Natural killer cell (primary cell): ENCODE data around the gene KSR1. TPM values are rescaled to one million over a fixed set of nuclear protein-coding genes. Genes with fewer than 3 reads are reported as not detected.

Experiments used
- ATAC-seq, 3 donors: fragments of 150-1000 bp in 2 of 3; fragments of 200-7000 bp in 1 of 3; cut with Tn5 transposase; 1 replicate in 1 of 3; 2 replicates in 2 of 3; pipeline ENCODE4 v1.10.0; 2021; ENCODE audit warnings: mild to moderate bottlenecking in 2 of 3, moderate library complexity in 2 of 3
- DNase-seq, 2 donors: peaks; one replicate each; pipeline versions ENCODE4 v3.0.0 to v3.0.0-alpha.2; 2013 to 2021; ENCODE audit warnings: mixed read lengths in 1 of 2
- H3K27ac ChIP-seq: one replicate; pipeline ENCODE4 v1.5.1; 2013; ENCODE audit warnings: mild to moderate bottlenecking, low read length
- H3K27me3 ChIP-seq: one replicate; pipeline ENCODE4 v1.6.1; 2013; ENCODE audit warnings: low read length; ENCODE audit not compliant: control insufficient read depth, insufficient read depth
- H3K36me3 ChIP-seq: one replicate; pipeline ENCODE4 v1.6.1; 2013; ENCODE audit warnings: low read length; ENCODE audit not compliant: control insufficient read depth, insufficient read depth
- H3K4me1 ChIP-seq: one replicate; pipeline ENCODE4 v1.6.1; 2013; ENCODE audit warnings: low read length; ENCODE audit not compliant: control insufficient read depth, insufficient read depth
- H3K4me3 ChIP-seq: one replicate; pipeline ENCODE4 v1.5.1; 2013; ENCODE audit warnings: low read length
- H3K9me3 ChIP-seq: one replicate; pipeline ENCODE4 v1.6.1; 2013; ENCODE audit warnings: low read length; ENCODE audit not compliant: control insufficient read depth, insufficient read depth
- H3K27ac Mint-ChIP-seq, 2 donors: one replicate each; pipeline ENCODE4 v1.8.0; 2022; ENCODE audit warnings: mild to moderate bottlenecking in 2 of 2, mixed read lengths in 2 of 2, moderate library complexity in 1 of 2
- H3K27me3 Mint-ChIP-seq, 2 donors: one replicate each; pipeline ENCODE4 v1.8.0; 2022; ENCODE audit warnings: low read depth in 2 of 2, mixed read lengths in 2 of 2
- H3K36me3 Mint-ChIP-seq: one replicate; pipeline ENCODE4 v1.8.0; 2022; ENCODE audit warnings: mixed read lengths
- H3K4me1 Mint-ChIP-seq, 2 donors: one replicate each; pipeline ENCODE4 v1.8.0; 2022; ENCODE audit warnings: mixed read lengths in 2 of 2
- H3K4me3 Mint-ChIP-seq: one replicate; pipeline ENCODE4 v1.8.0; 2022; ENCODE audit warnings: mild to moderate bottlenecking, moderate library complexity, mixed read lengths
- H3K9me3 Mint-ChIP-seq, 2 donors: one replicate each; pipeline ENCODE4 v1.8.0; 2022; ENCODE audit warnings: mixed read lengths in 2 of 2
- CTCF ChIP-seq: fragments of 200-600 bp; IDR thresholded peaks from one replicate; pipeline ENCODE4 v1.8.0; 2022; ENCODE audit warnings: antibody characterized with exemption
- WGBS: methylation state at CpG from one replicate; pipeline ENCODE4 v1.1.7; 2013; ENCODE audit warnings: missing lambda C conversion rate; ENCODE audit not compliant: insufficient coverage; 5-methylcytosine and 5-hydroxymethylcytosine counted together
- intact Hi-C: fragments of 100-400 bp; cut with micrococcal nuclease; formaldehyde crosslinking; loops from one replicate; pipeline ENCODE4 v1.14.2; 2022
- total RNA-seq, 4 donors: library from RNA; stranded (reverse); fragments of 120-200 nt in 1 of 4; gene quantifications; one replicate each; pipeline versions ENCODE4 v1.2.3 to v1.2.4, GENCODE V29; 2013 to 2022

Gene KSR1
- total RNA-seq, 3 donors from 2014 or later (not counting 1 experiment from before 2014, with no cell fraction given): 46.4 to 63.1 (median 59.2) TPM

- Histone ChIP-seq H3K36me3 (no peaks in the 10 kb centered on the region), H3K9me3 (no peaks in the 10 kb centered on the region), H3K4me3 (no peak overlapping the region), H3K4me1 (peaks cover 25% of the 10 kb centered on the region), H3K27me3 (no peaks in the 10 kb centered on the region), H3K27ac (no peak overlapping the region)
- no peak for DNase-seq
- intact Hi-C loops: loop anchor here (5.0 kb wide), 1 partner anchor 120 kb away; the partner anchor contains the start of gene KSR1
- peak overlapping the region; percentile 25 to 59 for H3K27ac Mint-ChIP-seq
- no peaks in the 10 kb centered on the region for H3K36me3 Mint-ChIP-seq
- no peaks in the 10 kb centered on the region for H3K27me3 Mint-ChIP-seq
- ATAC-seq: no peak
- WGBS: 87% methylated on average over 19 of the region's 20 CpGs
- no peaks in the 10 kb centered on the region for H3K9me3 Mint-ChIP-seq
- H3K4me1 Mint-ChIP-seq: peaks cover 67 to 68% of the 10 kb centered on the region in 2 donors
- H3K4me3 Mint-ChIP-seq: no peak overlapping the region
- TF ChIP-seq CTCF: no peak
Measured at GRCh38 chr17:27577121-27577761, 121.0 kb downstream of the KSR1 start.

GRCh38 chr17:27577884-27578717 is 121.9 kb downstream of the KSR1 start:
- Histone ChIP-seq H3K4me3 (no peak overlapping the region), H3K36me3 (no peaks in the 10 kb centered on the region), H3K9me3 (no peaks in the 10 kb centered on the region), H3K4me1 (peaks cover 25% of the 10 kb centered on the region), H3K27me3 (no peaks in the 10 kb centered on the region), H3K27ac (no peak overlapping the region)
- ATAC-seq (no peak), DNase-seq (no peak)
- Mint-ChIP-seq H3K4me1 (peaks cover 60 to 61% of the 10 kb centered on the region in 2 donors), H3K4me3 (no peak overlapping the region), H3K27me3 (no peaks in the 10 kb centered on the region), H3K36me3 (no peaks in the 10 kb centered on the region), H3K9me3 (no peaks in the 10 kb centered on the region), H3K27ac (peak overlapping the region; percentile 14 to 25)
- no peak for TF ChIP-seq CTCF
- 96% methylated on average over 10 of the region's 10 CpGs for WGBS
- intact Hi-C loops: loop anchor here (5.0 kb wide), 1 partner anchor 121 kb away; the partner anchor contains the start of gene KSR1

GRCh38 chr17:27578718-27579085 is 122.5 kb downstream of the KSR1 start:
- H3K4me3 ChIP-seq: no peak overlapping the region
- ATAC-seq: peak in 1 of 3 donors; percentile 59
- 41% methylated on average over 4 of the region's 4 CpGs for WGBS
- H3K9me3 ChIP-seq: no peaks in the 10 kb centered on the region
- no peak overlapping the region for H3K27ac ChIP-seq
- Mint-ChIP-seq H3K36me3 (no peaks in the 10 kb centered on the region), H3K9me3 (no peaks in the 10 kb centered on the region), H3K4me3 (no peak overlapping the region), H3K27me3 (no peaks in the 10 kb centered on the region), H3K27ac (peak overlapping the region; percentile 14 to 25), H3K4me1 (peaks cover 60 to 61% of the 10 kb centered on the region in 2 donors)
- H3K27me3 ChIP-seq: no peaks in the 10 kb centered on the region
- peaks cover 25% of the 10 kb centered on the region for H3K4me1 ChIP-seq
- H3K36me3 ChIP-seq: peaks cover 2% of the 10 kb centered on the region
- TF ChIP-seq CTCF: no peak
- intact Hi-C loops: loop anchor here (5.0 kb wide), 1 partner anchor 121 kb away; the partner anchor contains the start of gene KSR1
- DNase-seq: no peak
